Measurements from ENCODE around the gene FCHSD2. TPM values are rescaled to one million over a fixed set of nuclear protein-coding genes. Genes with fewer than 3 reads are reported as not detected.

The FCHSD2 gene
- total RNA-seq, 1 donor, result 28.2 TPM

DNA sequence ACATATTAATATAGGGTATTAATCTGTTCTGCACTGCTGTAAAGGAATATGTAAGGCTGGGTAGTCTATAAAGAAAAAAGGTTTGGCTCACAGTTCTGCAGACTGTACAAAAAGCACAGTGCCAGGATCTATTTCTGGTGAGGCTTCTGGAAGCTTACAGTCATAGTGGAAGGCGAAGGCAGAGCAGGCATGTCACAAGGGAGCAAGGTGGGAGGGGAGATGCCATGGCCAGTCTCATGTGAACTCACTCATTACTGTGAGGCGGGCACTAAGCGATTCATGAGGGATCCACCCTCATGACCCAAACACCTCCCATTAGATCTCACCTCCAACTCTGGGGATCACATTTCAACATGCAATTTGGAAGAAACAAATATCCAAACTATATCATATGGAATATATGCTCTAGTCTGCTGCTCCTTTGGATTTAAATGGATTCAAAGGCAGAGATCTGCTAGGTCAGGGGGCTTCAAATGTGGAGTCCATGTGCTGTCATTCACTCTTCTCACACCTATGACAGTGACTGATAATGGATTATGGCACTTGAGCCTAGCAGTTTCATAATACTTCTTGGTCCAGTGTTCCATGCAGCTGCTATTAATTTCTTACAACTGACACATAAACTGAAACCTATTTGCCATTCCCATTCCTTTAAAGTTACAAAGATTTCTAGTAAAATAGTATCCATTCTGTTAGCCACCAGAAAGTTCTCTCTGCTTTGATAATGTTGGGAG is 182.0 kb downstream of the FCHSD2 start:
- Histone ChIP-seq H3K27me3 (ENCODE audit: insufficient read depth, low read length) (no peaks in the 10 kb centered on the region), H3K9me3 (ENCODE audit: low read depth, low read length) (no peaks in the 10 kb centered on the region), H3K4me3 (ENCODE audit: low read length) (no peak overlapping the region), H3K4me1 (ENCODE audit: insufficient read depth, low read length) (peaks cover 17% of the 10 kb centered on the region)

DNA sequence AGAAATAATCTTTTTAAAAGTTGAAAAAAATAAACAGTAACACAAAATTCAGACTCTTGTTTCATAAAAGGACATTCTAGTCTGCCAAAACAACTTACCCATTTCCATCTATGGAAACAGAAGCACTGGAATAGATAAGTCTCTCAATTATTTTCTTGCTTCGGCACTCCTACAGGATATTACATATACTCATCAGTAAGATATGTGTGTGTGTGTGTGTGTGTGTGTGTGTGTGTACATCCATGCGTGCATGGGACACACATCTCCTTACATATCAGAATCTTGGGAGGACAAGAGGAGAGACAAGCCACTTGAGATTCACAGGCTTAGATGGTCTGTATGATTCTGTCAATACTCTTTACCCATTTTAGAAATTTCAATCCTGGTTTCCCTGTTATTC is 183.3 kb downstream of the FCHSD2 start:
- peaks cover 26% of the 10 kb centered on the region for H3K4me1 ChIP-seq (ENCODE audit: insufficient read depth, low read length)
- no peak overlapping the region for H3K4me3 ChIP-seq (ENCODE audit: low read length)
- no peaks in the 10 kb centered on the region for H3K27me3 ChIP-seq (ENCODE audit: insufficient read depth, low read length)
- H3K9me3 ChIP-seq (ENCODE audit: low read depth, low read length), result no peaks in the 10 kb centered on the region

DNA sequence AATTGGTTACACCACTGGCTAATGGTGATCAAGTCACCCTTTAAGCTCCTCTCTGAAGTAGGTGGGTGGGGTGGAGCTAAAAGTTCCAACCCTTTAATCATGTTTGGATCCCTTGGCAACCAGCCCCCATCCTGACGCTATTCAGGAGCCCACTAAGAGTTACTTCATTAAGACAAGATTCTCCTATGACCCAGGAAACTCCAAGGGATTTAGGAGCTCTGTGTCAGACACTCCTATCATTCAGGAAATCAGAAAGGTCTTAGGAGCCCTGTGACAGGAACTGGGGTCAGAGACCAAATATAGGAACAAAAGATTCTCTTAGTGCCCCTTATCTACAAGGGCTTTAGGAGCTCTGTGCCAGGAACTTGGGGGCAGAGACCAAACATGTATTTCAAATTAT is 186.7 kb downstream of the FCHSD2 start:
- H3K27me3 ChIP-seq (ENCODE audit: insufficient read depth, low read length), result no peaks in the 10 kb centered on the region
- no peaks in the 10 kb centered on the region for H3K9me3 ChIP-seq (ENCODE audit: low read depth, low read length)
- H3K4me3 ChIP-seq (ENCODE audit: low read length), result no peak overlapping the region
- peaks cover 48% of the 10 kb centered on the region for H3K4me1 ChIP-seq (ENCODE audit: insufficient read depth, low read length)

DNA sequence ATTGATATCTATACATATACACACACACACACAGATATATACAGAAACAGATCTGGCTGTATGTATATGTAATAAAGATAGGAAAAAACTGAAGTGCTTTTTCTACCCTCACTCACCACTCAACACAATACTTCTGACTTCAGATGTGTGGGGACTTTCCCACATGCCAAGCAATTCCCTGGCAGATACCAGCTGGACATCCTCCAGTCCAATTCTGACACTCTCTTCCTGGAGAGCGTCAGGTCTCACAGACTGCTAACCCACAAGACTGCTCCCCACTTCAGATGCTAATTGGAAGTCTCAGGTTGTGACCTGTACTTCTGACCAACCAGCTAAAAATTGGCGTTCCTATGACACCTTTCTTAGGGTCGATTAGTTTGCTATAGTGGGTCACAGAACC is 187.3 kb downstream of the FCHSD2 start:
- Histone ChIP-seq H3K4me3 (ENCODE audit: low read length) (no peak overlapping the region), H3K9me3 (ENCODE audit: low read depth, low read length) (no peaks in the 10 kb centered on the region), H3K4me1 (ENCODE audit: insufficient read depth, low read length) (peaks cover 48% of the 10 kb centered on the region), H3K27me3 (ENCODE audit: insufficient read depth, low read length) (no peaks in the 10 kb centered on the region)

DNA sequence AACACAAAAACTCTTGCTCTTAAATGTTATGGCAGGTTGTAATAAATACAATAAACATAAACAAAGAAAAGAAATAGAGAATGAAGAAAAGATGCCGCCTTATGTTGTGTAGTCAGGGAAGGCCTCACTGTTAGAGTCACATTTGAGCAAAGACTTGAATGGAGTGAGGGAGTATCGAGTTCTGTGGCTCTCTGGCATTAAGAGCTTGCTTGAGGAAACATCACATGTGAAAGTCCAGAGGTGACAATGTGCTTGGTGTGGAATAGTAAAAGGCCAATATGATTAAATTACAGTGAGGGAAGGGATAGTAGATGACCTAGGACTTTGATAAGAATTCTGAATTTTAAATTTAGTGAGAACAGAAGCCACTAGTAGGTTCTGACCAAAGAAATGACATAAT is 188.5 kb downstream of the FCHSD2 start:
- peaks cover 48% of the 10 kb centered on the region for H3K4me1 ChIP-seq (ENCODE audit: insufficient read depth, low read length)
- no peaks in the 10 kb centered on the region for H3K27me3 ChIP-seq (ENCODE audit: insufficient read depth, low read length)
- H3K4me3 ChIP-seq (ENCODE audit: low read length), result no peak overlapping the region
- no peaks in the 10 kb centered on the region for H3K9me3 ChIP-seq (ENCODE audit: low read depth, low read length)

DNA sequence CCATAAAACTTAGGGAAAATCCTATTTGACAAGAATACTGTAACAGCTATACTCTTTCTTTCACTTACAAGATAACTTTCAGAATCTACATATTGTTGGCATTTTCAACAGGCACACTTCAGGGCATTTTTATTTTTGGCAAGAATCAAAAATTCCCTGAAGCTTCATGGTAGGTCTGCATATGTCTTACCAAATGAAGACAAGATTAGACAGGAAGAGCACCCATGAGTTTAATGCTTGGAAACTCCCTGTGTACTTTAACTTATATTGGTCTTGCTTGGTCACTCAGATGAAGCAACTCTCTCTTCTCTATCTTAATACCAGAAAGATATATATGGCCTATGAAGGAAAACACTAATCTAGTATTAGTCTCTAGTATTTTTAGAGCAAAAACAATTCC is 190.2 kb downstream of the FCHSD2 start:
- H3K4me1 ChIP-seq (ENCODE audit: insufficient read depth, low read length), result peaks cover 48% of the 10 kb centered on the region
- H3K27me3 ChIP-seq (ENCODE audit: insufficient read depth, low read length), result no peaks in the 10 kb centered on the region
- H3K9me3 ChIP-seq (ENCODE audit: low read depth, low read length), result no peaks in the 10 kb centered on the region
- H3K4me3 ChIP-seq (ENCODE audit: low read length), result no peak overlapping the region

DNA sequence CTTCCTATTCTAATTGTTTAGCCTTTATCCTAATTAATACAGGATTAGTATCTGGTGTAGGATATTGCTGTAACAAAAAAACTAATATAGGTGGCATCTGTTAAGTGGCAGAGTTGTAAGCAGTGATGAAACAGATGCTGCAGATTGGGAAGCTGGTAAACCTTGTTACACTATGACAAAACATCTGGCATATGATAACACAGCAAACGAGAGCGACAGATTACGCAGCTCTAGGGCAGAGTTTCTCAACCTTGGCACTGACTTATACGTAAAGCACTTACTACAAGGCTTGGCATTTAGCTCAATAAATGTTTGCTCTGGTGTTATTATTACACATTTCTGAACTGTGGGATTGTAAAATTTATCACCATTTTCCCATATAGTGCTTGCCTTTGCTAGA is 190.9 kb downstream of the FCHSD2 start:
- Histone ChIP-seq H3K9me3 (ENCODE audit: low read depth, low read length) (no peaks in the 10 kb centered on the region), H3K4me3 (ENCODE audit: low read length) (no peak overlapping the region), H3K4me1 (ENCODE audit: insufficient read depth, low read length) (peaks cover 42% of the 10 kb centered on the region), H3K27me3 (ENCODE audit: insufficient read depth, low read length) (no peaks in the 10 kb centered on the region)

DNA sequence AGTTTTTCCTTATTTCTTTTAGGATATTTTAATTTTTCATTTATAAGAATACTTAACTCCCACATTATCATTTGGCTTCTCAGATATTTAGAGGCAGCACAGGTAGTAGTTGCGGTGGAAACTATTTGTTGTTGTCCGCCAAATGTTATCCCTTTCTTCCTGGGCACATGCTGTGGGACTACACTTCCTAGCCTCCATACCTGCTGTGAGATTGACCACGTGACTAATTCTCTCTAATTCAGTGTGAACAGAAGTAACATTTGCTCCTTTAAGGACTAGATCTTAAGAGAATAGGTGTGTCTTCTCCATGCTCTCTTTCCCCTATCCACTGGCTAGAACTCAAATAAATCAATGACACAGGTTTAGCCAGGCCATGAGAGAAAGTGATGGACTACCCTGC is 191.4 kb downstream of the FCHSD2 start:
- peaks cover 39% of the 10 kb centered on the region for H3K4me1 ChIP-seq (ENCODE audit: insufficient read depth, low read length)
- no peaks in the 10 kb centered on the region for H3K27me3 ChIP-seq (ENCODE audit: insufficient read depth, low read length)
- no peaks in the 10 kb centered on the region for H3K9me3 ChIP-seq (ENCODE audit: low read depth, low read length)
- H3K4me3 ChIP-seq (ENCODE audit: low read length), result no peak overlapping the region

DNA sequence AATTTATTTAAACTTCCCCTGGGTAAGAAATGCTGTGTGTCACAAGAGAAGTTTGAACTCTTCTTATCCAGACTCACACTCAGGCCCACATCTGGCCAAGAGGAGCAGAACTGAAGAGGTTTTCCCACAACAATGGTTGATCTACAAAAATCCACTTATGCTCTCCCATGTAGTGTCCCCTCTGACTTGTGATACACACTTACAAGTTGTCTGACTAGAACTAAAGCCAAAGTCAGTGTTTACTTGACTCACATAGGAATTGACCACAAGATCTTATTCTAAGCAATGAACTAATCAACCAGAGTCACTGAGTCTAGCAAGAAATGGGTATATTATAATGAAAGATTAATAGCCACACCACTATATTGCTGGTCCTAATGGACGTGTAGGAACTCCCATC is 194.9 kb downstream of the FCHSD2 start:
- Histone ChIP-seq H3K27me3 (ENCODE audit: insufficient read depth, low read length) (no peaks in the 10 kb centered on the region), H3K4me1 (ENCODE audit: insufficient read depth, low read length) (peaks cover 17% of the 10 kb centered on the region), H3K4me3 (ENCODE audit: low read length) (no peak overlapping the region), H3K9me3 (ENCODE audit: low read depth, low read length) (no peaks in the 10 kb centered on the region)

DNA sequence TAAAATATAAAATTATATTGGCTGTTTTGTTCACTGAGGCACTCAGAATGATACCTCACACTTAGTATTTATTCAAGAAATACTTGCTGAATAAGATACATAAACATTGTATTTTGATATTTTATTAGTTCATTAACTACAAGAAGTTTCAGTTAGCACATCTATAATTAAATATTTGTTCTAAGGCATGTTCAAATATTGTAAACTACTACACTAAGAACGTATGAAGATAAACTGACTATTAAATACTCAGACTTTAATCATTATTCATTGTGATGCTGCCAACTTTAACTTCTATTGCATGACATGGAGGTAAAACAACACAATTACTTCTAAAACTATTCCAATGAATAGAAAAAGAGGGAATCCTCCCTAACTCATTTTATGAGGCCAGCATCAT is 198.5 kb downstream of the FCHSD2 start:
- no peaks in the 10 kb centered on the region for H3K9me3 ChIP-seq (ENCODE audit: low read depth, low read length)
- H3K4me1 ChIP-seq (ENCODE audit: insufficient read depth, low read length), result no peaks in the 10 kb centered on the region
- H3K4me3 ChIP-seq (ENCODE audit: low read length), result no peak overlapping the region
- no peaks in the 10 kb centered on the region for H3K27me3 ChIP-seq (ENCODE audit: insufficient read depth, low read length)

DNA sequence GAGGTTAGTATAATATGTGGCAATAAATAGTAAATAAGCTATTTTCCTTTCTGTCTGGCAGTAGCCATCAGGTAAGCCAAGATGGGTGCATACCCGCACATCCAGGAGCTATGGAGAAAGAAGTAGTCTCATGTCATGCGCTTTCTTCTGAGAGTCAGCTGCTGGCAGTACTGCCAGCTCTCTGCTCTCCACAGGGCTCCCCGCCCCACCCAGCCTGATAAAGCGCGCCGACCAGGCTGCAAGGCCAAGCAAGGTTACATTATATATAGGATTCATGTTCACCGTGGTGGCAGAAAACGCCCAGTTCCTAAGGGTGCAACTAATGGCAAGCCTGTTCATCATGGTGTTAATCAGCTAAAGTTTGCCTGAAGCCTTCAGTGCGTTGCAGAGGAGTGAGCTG is 201.7 kb downstream of the FCHSD2 start:
- Histone ChIP-seq H3K4me1 (ENCODE audit: insufficient read depth, low read length) (peaks cover 10% of the 10 kb centered on the region), H3K9me3 (ENCODE audit: low read depth, low read length) (no peaks in the 10 kb centered on the region), H3K27me3 (ENCODE audit: insufficient read depth, low read length) (no peaks in the 10 kb centered on the region), H3K4me3 (ENCODE audit: low read length) (no peak overlapping the region)

DNA sequence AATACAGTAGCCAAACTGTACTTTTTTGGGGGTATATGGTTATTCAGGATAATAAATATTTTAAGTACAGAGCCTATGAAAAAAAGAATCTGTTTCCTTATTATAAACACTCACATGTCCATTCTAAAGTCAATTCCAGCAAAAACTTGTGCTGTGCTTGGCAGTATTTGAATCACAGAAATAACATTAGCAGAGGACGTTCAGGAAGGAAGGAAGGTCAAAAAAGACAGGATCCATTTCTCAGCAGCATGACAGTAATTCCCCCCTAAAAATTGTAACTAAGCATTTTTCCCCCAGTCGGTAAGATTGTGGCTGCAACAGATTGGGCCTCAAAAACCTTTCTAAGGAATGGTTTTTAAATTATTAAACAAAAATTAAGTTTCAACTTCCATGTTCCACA is 203.1 kb downstream of the FCHSD2 start:
- Histone ChIP-seq H3K9me3 (ENCODE audit: low read depth, low read length) (no peaks in the 10 kb centered on the region), H3K4me3 (ENCODE audit: low read length) (no peak overlapping the region), H3K27me3 (ENCODE audit: insufficient read depth, low read length) (no peaks in the 10 kb centered on the region), H3K4me1 (ENCODE audit: insufficient read depth, low read length) (peaks cover 14% of the 10 kb centered on the region)

DNA sequence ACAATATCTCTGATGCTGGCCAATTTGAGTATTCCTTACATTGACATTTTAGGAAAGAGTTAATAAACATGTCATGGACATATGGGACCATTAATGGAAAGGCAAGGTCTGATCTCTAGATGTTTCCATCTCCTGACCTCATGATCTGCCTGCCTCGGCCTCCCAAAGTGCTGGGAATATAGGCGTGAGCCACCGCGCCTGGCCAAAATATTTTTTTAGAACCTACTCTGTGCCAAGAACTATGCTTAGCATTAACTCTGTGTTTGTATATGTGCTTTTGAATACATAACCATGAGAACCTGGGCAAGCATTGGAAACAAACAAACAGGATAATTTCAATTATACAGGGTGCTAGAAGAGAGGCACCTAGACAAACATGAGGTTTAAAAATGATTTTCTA is 204.7 kb downstream of the FCHSD2 start:
- H3K4me1 ChIP-seq (ENCODE audit: insufficient read depth, low read length), result peaks cover 14% of the 10 kb centered on the region
- no peak overlapping the region for H3K4me3 ChIP-seq (ENCODE audit: low read length)
- no peaks in the 10 kb centered on the region for H3K27me3 ChIP-seq (ENCODE audit: insufficient read depth, low read length)
- no peaks in the 10 kb centered on the region for H3K9me3 ChIP-seq (ENCODE audit: low read depth, low read length)

DNA sequence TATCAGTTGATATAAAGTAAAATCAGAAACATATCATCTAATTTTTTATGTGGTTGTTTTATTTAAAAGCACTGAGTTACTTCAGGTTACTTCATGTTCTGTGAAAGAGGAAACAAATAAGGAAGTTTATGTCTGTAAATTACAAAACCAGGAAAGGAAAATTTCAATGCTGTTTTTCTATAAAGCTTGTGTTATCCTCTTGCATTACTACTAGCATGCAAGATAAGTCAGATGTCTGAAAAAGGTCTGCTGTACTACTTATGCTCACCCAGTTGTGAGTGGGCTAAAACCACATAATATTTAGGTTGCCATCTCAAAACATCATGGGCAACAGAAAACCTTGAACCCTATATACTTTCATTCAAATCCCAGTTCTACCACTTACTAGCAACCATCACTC is 206.4 kb downstream of the FCHSD2 start:
- H3K9me3 ChIP-seq (ENCODE audit: low read depth, low read length), result no peaks in the 10 kb centered on the region
- H3K27me3 ChIP-seq (ENCODE audit: insufficient read depth, low read length), result no peaks in the 10 kb centered on the region
- H3K4me1 ChIP-seq (ENCODE audit: insufficient read depth, low read length), result peaks cover 14% of the 10 kb centered on the region
- H3K4me3 ChIP-seq (ENCODE audit: low read length), result no peak overlapping the region

DNA sequence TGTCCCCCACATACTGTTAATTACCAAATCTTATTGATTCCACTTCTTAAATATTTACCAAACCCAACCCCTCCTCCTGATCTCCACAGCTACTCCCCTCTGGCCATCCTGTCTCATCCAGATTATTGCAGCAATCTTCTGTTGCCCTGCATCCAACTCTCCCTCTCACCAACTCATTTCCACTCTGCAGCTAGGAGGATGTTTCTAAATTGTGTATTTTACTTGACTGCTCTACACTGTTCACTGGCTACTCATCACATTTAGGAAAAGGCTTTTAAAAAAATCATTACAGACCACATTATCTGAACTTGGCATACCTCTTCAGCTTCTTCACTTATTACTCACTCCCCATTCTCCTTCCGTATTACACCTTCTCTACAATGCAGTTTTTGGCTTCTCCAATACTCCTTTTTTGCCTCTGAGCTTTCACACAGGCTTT is 210.0 kb downstream of the FCHSD2 start:
- Histone ChIP-seq H3K27me3 (ENCODE audit: insufficient read depth, low read length) (no peaks in the 10 kb centered on the region), H3K9me3 (ENCODE audit: low read depth, low read length) (no peaks in the 10 kb centered on the region), H3K4me3 (ENCODE audit: low read length) (no peak overlapping the region), H3K4me1 (ENCODE audit: insufficient read depth, low read length) (peaks cover 14% of the 10 kb centered on the region)

DNA sequence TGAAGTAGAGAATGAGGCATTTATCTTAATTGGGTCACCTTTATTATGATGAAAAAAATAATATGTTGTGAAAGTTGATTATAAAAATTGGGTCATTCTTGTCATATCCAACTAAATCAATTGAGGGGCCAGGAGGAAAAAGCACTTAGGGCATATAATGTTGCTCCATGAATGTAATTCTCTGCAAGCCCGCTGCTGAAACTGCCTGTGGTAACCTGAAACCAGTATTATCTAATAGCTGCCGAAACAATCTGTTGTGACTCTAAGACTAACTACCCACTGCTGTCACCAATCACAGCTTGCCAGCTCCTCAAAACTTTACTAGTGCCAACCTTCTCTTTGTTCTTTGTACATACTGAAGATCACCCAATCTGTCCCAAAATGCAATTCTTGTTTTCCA is 212.1 kb downstream of the FCHSD2 start:
- no peak overlapping the region for H3K4me3 ChIP-seq (ENCODE audit: low read length)

More for the DNA sequence above, 212.1 kb downstream of the FCHSD2 start:
- Histone ChIP-seq H3K4me1 (ENCODE audit: insufficient read depth, low read length) (peaks cover 7% of the 10 kb centered on the region), H3K27me3 (ENCODE audit: insufficient read depth, low read length) (no peaks in the 10 kb centered on the region), H3K9me3 (ENCODE audit: low read depth, low read length) (no peaks in the 10 kb centered on the region)

All from mononuclear cell (primary cell).